KMS-11 (cell line): ENCODE results near the gene MCC.

Experiments
- H2AFZ ChIP-seq: fragments of 200-600 bp; sonication (generic); 2 replicates; pipeline ENCODE4 v1.6.1; 2016; ENCODE audit warnings: antibody characterized with exemption, mixed run types, low read depth
- H3K27ac ChIP-seq: fragments of 200-600 bp; sonication (generic); 2 replicates; pipeline ENCODE4 v1.6.1; 2016; ENCODE audit warnings: mild to moderate bottlenecking, mixed run types
- H3K27me3 ChIP-seq: fragments of 200-600 bp; sonication (generic); 2 replicates; pipeline ENCODE4 v1.6.1; 2017; ENCODE audit warnings: mild to moderate bottlenecking, low read depth, mixed run types, moderate library complexity; ENCODE audit not compliant: insufficient read depth
- H3K36me3 ChIP-seq: fragments of 200-600 bp; sonication (generic); 2 replicates; pipeline ENCODE4 v1.6.1; 2017; ENCODE audit warnings: mild to moderate bottlenecking, mixed run types; ENCODE audit not compliant: insufficient read depth
- H3K4me1 ChIP-seq: fragments of 200-600 bp; sonication (generic); 2 replicates; pipeline ENCODE4 v1.6.1; 2016; ENCODE audit warnings: mild to moderate bottlenecking, low read depth, mixed run types; ENCODE audit not compliant: poor library complexity, severe bottlenecking
- H3K4me2 ChIP-seq: fragments of 200-600 bp; sonication (generic); 2 replicates; pipeline ENCODE4 v1.7.0; 2016; ENCODE audit warnings: mild to moderate bottlenecking, mixed run types
- H3K4me3 ChIP-seq: fragments of 200-600 bp; sonication (generic); IDR thresholded peaks from 2 replicates; pipeline ENCODE4 v1.6.1; 2017; ENCODE audit warnings: low read depth, low read length, mixed read lengths; ENCODE audit not compliant: insufficient read depth
- H3K79me2 ChIP-seq: fragments of 200-600 bp; sonication (generic); 2 replicates; pipeline ENCODE4 v1.6.1; 2016; ENCODE audit warnings: low read depth, mixed run types; ENCODE audit not compliant: insufficient read depth
- H3K9ac ChIP-seq: fragments of 200-600 bp; sonication (generic); 2 replicates; pipeline ENCODE4 v1.6.1; 2016; ENCODE audit warnings: mild to moderate bottlenecking, mixed run types
- H4K20me1 ChIP-seq: fragments of 200-600 bp; sonication (generic); 2 replicates; pipeline ENCODE4 v1.6.1; 2016; ENCODE audit warnings: mild to moderate bottlenecking, mixed run types; ENCODE audit not compliant: insufficient read depth
- TF ChIP-seq, protein P1 (sequence below): fragments of 200-600 bp; sonication (generic); conservative IDR thresholded peaks from 2 replicates; pipeline ENCODE4 v1.6.1; 2017; ENCODE audit warnings: low read depth, mild to moderate bottlenecking, antibody characterized with exemption, low read length, moderate library complexity, mixed read lengths

MCC gene

DNA sequence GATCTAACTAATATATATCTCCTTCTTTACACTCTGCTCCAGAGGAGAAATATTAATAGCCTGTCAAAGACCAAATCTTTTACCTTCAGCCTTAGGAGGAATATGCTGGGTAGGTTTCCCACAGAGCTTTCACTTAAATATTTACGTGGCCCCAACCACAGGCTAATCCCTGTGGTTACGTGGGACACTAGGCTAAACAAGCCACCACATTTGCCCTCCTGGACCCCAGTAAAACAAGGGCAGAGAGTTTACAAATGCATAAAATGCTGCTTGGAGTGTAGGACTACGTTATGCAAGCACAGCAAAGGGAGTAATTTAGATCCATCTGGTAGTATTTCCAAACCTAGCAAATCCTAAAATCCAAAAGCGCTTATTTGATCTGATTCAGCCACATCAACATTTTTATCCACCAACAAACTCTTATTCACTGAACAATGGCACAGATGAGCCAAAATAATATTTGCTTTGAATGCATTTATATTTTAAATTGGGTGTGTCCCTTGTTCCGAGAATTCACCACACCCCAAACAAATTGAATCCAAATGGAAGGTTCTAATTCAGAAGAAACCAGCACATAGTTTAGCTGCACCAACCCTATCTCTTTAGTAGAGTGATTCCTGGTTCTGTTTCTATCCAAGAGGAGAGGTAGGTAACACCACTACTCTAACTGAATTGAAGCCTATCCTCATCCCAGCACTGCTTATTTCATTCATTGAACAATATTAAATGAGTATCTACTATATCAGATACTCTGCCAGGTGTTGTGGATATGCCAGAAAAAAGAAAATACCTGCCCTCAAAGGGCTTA is 232.5 kb downstream of the MCC start:
- Histone ChIP-seq H2AFZ (no peak overlapping the region), H3K4me2 (peak overlapping the region; percentile 26; the same call in 1 of the 2 replicates), H3K27ac (no peak overlapping the region), H3K36me3 (no peaks in the 10 kb centered on the region), H3K79me2 (no peaks in the 10 kb centered on the region), H3K9ac (no peak overlapping the region), H3K27me3 (no peaks in the 10 kb centered on the region), H4K20me1 (no peaks in the 10 kb centered on the region), H3K4me3 (no peak overlapping the region), H3K4me1 (peaks cover 75% of the 10 kb centered on the region)
- TF ChIP-seq, protein P1, sequence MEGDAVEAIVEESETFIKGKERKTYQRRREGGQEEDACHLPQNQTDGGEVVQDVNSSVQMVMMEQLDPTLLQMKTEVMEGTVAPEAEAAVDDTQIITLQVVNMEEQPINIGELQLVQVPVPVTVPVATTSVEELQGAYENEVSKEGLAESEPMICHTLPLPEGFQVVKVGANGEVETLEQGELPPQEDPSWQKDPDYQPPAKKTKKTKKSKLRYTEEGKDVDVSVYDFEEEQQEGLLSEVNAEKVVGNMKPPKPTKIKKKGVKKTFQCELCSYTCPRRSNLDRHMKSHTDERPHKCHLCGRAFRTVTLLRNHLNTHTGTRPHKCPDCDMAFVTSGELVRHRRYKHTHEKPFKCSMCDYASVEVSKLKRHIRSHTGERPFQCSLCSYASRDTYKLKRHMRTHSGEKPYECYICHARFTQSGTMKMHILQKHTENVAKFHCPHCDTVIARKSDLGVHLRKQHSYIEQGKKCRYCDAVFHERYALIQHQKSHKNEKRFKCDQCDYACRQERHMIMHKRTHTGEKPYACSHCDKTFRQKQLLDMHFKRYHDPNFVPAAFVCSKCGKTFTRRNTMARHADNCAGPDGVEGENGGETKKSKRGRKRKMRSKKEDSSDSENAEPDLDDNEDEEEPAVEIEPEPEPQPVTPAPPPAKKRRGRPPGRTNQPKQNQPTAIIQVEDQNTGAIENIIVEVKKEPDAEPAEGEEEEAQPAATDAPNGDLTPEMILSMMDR, result no peak

DNA sequence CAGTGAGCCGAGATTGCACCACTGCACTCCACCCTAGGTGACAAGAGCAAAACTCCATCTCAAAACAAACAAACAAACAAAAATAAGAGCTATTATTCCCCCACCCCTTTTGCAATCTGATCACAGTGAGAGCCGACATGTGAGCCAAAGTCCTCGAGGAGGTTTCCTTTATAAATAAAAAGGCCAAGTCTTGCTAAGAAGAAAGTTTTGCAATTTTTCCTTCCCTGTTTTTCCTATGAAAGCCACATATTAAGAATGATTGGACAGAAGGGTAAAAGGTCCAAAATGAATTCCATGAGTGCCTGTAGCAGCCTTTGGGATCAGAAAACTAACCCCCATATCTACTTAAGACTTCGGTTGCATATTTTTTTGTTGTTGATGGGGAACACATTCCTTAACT is 233.1 kb downstream of the MCC start:
- TF ChIP-seq, protein P1, result no peak
- Histone ChIP-seq H3K9ac (no peak overlapping the region), H3K4me1 (peaks cover 71% of the 10 kb centered on the region), H3K4me3 (no peak overlapping the region), H3K36me3 (no peaks in the 10 kb centered on the region), H4K20me1 (no peaks in the 10 kb centered on the region), H3K27ac (no peak overlapping the region), H2AFZ (no peak overlapping the region), H3K79me2 (no peaks in the 10 kb centered on the region), H3K27me3 (no peaks in the 10 kb centered on the region), H3K4me2 (peak overlapping the region; percentile 26; the same call in 1 of the 2 replicates)

DNA sequence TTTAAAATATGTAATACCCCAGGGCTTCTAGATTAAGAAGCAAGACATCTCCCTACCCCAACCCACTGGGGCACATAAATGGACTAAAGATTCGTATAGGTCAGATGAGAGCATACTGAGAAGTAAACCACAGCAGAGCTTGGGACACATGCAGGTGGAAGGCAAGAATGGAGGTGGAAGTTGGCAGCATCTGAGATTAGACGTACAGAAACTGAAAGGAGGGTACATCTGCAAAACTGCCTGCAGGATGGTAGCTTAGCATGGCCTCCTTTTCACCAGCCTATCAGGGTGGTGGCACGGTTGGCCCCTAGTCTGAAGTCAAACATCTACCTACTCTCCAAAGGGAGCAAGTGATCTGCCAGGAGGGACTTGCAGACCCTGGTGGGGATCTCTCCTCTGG is 235.2 kb downstream of the MCC start:
- TF ChIP-seq, protein P1, result no peak
- peak overlapping the region; percentile 60; the same call in 1 of the 2 replicates for H3K27ac ChIP-seq

DNA sequence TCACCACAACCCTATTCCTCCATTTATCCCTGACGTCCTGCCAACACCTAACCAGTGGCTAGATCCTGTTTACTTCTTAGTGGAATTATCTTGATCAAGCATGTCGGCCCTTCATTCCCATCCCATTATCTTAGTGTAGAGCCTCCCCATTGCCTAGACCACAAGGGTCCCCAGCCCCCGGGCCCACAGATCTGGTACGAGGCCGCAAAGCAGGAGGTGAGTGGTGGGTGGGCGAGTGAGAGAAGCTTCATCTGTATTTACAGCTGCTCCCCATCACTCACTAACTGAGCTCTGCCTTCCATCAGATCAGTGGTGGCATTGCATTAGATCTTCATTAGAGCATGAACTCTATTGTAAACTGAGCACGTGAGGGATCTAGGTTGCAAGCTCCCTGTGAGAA is 236.2 kb downstream of the MCC start:
- peak overlapping the region; percentile 30; the same call in 1 of the 2 replicates for H3K4me2 ChIP-seq
- TF ChIP-seq, protein P1, result no peak

More for the DNA sequence above, 235.2 kb downstream of the MCC start:
- Histone ChIP-seq H3K4me3 (no peak overlapping the region), H2AFZ (peak overlapping the region; percentile 38; the same call in 1 of the 2 replicates), H3K4me2 (peak overlapping the region; percentile 78), H3K4me1 (peaks cover 70% of the 10 kb centered on the region), H3K9ac (no peak overlapping the region), H3K27me3 (no peaks in the 10 kb centered on the region), H3K36me3 (no peaks in the 10 kb centered on the region), H4K20me1 (no peaks in the 10 kb centered on the region), H3K79me2 (no peaks in the 10 kb centered on the region)

More for the DNA sequence above, 236.2 kb downstream of the MCC start:
- Histone ChIP-seq H3K4me1 (peaks cover 65% of the 10 kb centered on the region), H3K4me3 (no peak overlapping the region), H3K36me3 (no peaks in the 10 kb centered on the region), H4K20me1 (no peaks in the 10 kb centered on the region), H3K27ac (no peak overlapping the region; the same call in 1 of the 2 replicates), H3K79me2 (no peaks in the 10 kb centered on the region), H3K27me3 (no peaks in the 10 kb centered on the region), H2AFZ (no peak overlapping the region), H3K9ac (no peak overlapping the region)
